Hematopoietic multipotent progenitor cell treated with erythropoietin and hydrocortisone succinate and interleukin-3 and kit ligand, for 8 days (in vitro differentiated cells): ENCODE data around the gene MAGEE2.
"Not testable (repeated sequence)": the region's sequence is repeated elsewhere in the genome, so short reads cannot be mapped to it uniquely, and the experiment has no call there.

Source experiments
- DNase-seq: peaks from one replicate; pipeline ENCODE4 v3.0.0-alpha.2; 2015

The MAGEE2 gene

GRCh38 chrX:75784680-75785491 is at the start of gene MAGEE2:
Gene MAGEE2, minus strand, starts transcription at chrX:75785254. Its CDS starts 203 bp downstream, at chrX:75785051.
- no peak for DNase-seq

- DNase-seq, result no peak
These were observed 1.2 kb upstream of the MAGEE2 start for GRCh38 chrX:75786290-75786689.

- no peak for DNase-seq
These were observed 3.4 kb downstream of the MAGEE2 start for GRCh38 chrX:75781611-75782010.

- not testable (repeated sequence) for DNase-seq
These were observed 17.0 kb downstream of the MAGEE2 start for GRCh38 chrX:75768063-75768462.

GRCh38 chrX:75748431-75748830 is 36.6 kb downstream of the MAGEE2 start:
- DNase-seq, result no peak

- DNase-seq, result no peak
These were observed 38.0 kb downstream of the MAGEE2 start for GRCh38 chrX:75746891-75747639.
